Fibroblast of skin of abdomen (primary cell): ENCODE measurements around the gene KRTAP3-3. TPM values are rescaled to one million over a fixed set of nuclear protein-coding genes. Genes with fewer than 3 reads are reported as not detected.
"Not testable (repeated sequence)": the region's sequence is repeated elsewhere in the genome, so short reads cannot be mapped to it uniquely, and the experiment has no call there.

ENCODE experiments used
- DNase-seq: peaks from one replicate; pipeline ENCODE4 v3.0.0-alpha.2; 2013
- polyA plus RNA-seq, 2 experiments: library from polyadenylated mRNA; unstranded; fragments of 120-200 nt; gene quantifications; one replicate each; pipeline ENCODE4 v1.2.1, GENCODE V29; 2013; ENCODE audit not compliant: insufficient read length in 2 of 2

Gene KRTAP3-3
- not detected for polyA plus RNA-seq (2013, experiment 1 of 2; ENCODE audit: insufficient read length)
- not detected for polyA plus RNA-seq (2013, experiment 2 of 2; ENCODE audit: insufficient read length)

DNA sequence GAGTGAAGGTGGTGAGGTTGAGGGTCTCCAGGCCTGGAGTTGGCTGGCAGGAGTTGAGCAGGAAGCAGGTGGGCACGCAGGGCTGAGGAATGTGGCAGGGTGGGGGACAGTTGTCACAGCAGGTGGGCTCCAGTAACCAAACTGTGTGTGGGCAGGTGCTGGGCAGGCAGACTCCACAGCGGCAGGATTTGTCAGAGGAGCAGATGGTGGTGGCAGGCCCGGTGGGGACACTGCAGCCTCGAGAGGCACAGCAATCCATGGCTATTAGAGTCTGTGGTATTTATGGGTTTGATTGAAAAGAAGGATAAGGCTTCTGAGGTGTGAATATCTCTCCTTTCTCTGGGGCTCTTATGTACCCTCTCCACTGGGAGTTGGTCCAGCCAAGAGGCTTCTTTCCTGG is at the start of gene KRTAP3-3:
KRTAP3-3 (minus strand) TSS at position 326 of the 400 bp plus-strand sequence; CDS start at position 259, 67 bp downstream.
- DNase-seq, result no peak

DNA sequence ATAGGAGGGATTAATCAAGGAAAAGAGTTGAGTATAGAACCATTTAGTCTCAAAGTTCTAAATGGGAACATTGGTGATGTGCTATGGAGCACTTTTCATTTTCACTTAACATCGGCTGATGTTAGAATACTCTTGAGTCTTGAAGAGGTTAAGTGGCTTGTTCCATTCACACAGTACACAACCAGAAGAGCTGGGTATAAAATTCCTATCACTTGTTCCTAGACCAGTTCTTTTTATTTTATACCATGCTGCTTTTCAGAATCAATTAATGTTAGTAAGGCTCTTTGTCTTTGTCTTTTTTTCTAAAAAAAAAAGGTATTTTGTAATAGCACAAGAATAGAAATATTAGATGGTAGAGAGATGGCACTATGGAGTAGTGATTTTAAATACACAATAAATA is 49.0 kb upstream of the KRTAP3-3 start:
- no peak for DNase-seq

DNA sequence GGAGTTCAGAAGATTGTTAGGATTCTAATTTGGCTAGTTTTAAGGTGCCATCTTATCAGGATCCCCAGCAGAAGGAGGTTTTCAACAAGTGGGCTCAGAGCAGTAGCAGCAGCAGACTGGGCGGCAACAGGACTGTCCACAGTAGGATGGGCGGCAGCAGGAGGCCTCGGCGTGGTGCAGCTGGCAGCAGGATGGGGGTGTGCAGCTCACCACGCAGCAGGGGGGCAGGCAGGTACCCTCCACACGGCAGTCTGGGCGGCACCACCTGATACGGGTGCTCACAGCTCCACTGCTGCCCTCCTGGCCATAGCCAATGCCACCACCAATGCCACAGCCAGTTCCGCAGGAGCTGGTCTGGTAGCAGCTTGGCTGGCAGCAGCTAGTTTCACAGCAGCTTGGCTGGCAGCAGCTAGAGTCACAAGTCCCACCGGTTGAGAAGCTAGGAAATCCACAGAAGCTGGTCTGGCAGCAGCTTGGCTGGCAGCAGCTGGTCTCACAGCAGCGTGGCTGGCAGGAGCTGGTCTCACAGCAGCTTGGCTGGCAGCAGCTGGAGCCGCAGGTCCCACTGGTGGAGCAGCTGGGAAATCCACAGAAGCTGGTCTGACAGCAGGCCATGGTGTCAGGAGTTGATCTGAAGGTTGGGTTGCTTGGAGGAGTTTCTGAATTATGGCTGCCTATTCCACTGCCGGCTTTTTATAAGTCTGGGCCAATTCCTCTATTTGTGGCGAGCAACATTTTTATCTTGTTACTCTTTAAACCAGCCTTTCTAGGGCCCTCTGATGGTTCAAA is 47.0 kb upstream of the KRTAP3-3 start, which contains the start of gene KRTAP1-1:
KRTAP1-1 (minus strand) TSS at position 668 of the 789 bp plus-strand sequence; CDS start at position 615, 53 bp downstream.
- DNase-seq, result not testable (repeated sequence)

DNA sequence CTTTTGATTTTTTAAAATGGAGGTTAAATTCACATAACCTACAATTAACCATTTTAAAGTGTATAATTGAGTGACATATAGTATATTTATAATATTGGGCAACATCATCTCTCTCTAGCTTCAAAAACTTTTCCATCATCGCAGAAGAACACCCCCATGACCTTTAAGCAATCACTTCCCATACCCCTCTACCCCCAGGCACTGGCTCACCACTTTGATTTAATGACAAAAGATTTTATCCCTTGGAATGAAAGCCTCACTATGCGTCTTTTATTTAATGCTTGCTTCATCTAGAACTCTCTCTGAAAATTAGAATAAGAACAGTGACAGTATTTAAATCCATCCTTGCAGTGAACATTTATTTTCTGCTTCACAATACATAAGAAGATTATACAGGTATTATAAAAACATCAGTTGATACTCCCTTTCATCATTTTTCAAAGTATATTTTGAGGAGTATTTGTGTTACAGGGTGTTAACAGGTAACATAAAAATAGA is 43.9 kb upstream of the KRTAP3-3 start:
- DNase-seq, result no peak

GRCh38 chr17:41034346-41034935 is 40.5 kb upstream of the KRTAP3-3 start, which contains the start of gene KRTAP1-3:
KRTAP1-3 (minus strand) TSS chr17:41034874; CDS start chr17:41034821, 53 bp downstream.
- DNase-seq, result not testable (repeated sequence)

DNA sequence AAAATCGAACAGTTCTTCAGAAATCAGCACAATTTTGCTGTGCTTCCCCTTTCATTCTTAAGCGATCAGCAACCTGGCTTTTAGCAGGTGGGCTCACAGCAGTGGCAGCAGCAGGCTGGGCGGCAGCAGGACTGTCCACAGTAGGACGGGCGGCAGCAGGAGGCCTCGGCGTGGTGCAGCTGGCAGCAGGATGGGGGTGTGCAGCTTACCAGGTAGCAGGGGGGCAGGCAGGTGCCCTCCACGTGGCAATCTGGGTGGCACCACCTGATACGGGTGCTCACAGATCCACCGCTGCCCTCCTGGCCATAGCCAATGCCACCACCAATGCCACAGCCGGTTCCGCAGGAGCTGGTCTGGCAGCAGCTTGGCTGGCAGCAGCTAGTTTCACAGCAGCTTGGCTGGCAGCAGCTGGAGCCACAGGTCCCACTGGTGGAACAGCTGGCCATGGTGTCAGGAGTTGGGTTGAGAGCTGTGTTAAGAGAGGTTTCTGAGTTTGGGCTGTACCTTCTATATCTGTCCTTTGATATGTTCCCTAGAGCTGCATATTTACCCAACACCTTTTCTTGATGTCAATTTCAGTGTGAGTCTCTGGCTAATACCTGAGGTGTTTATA is 35.8 kb upstream of the KRTAP3-3 start, which contains the start of gene KRTAP1-4:
KRTAP1-4 (minus strand) TSS at position 563 of the 613 bp plus-strand sequence; CDS start at position 446, 117 bp downstream.
- no peak for DNase-seq

DNA sequence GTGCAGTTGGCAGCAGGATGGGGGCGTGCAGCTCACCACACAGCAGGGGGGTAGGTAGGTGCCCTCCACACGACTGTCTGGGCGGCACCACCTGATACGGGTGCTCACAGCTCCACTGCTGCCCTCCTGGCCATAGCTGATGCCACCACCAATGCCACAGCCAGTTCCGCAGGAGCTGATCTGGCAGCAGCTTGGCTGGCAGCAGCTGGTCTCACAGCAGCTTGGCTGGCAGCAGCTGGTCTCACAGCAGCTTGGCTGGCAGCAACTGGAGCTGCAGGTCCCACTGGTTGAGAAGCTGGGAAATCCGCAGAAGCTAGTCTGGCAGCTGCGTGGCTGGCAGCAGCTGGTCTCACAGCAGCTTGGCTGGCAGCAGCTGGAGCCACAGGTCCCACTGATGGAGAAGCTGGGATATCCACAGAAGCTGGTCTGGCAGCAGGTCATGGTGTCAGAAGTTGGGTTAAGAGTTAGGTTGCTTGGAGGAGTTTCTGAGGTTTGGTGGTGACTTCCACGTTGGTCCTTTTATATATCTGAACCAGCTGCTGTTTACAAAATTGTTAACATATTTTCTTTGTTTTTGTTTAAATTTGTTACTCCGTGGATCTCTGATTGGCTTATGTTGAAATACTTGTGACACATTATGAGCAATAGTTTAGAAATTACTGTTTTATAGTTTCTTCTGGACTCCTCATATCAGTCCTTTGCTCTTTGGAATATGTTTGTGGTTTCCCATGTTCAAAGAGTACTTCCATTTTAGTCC is 32.9 kb upstream of the KRTAP3-3 start, which contains the start of gene KRTAP1-5:
KRTAP1-5 (minus strand) TSS at position 494 of the 757 bp plus-strand sequence; CDS start at position 441, 53 bp downstream.
- peak; percentile 76 for DNase-seq

- peak; percentile 61 for DNase-seq
These were observed 30.7 kb upstream of the KRTAP3-3 start for GRCh38 chr17:41024697-41025096.

- DNase-seq, result no peak
These were observed 26.4 kb upstream of the KRTAP3-3 start for GRCh38 chr17:41020336-41020735.

DNA sequence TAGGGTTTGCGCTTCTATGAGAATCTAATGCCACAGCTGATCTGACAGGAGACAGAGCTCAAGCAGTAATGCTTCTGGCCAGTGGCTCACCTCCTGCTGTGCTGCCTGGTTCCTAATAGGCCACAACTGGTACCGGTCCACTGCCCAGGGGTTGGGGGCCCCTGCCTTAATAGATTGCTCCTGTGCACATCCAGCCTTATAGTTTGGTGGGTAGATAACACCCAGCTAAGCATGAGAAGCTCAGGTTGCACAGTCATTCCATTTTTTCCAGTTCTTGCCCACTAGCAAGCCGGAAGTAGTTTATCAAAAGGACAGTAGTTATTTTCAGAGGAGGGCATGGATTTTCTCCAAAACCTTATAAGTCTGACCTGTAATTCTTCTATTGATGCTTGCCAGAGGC is 25.5 kb upstream of the KRTAP3-3 start:
- no peak for DNase-seq

GRCh38 chr17:41018541-41018940 is 24.6 kb upstream of the KRTAP3-3 start:
- DNase-seq, result no peak

- DNase-seq, result no peak
These were observed 22.7 kb upstream of the KRTAP3-3 start for GRCh38 chr17:41016578-41017215.

GRCh38 chr17:41015454-41015853 is 21.5 kb upstream of the KRTAP3-3 start:
- DNase-seq, result no peak

GRCh38 chr17:41013606-41014005 is 19.6 kb upstream of the KRTAP3-3 start:
- peak; percentile 59 for DNase-seq

DNA sequence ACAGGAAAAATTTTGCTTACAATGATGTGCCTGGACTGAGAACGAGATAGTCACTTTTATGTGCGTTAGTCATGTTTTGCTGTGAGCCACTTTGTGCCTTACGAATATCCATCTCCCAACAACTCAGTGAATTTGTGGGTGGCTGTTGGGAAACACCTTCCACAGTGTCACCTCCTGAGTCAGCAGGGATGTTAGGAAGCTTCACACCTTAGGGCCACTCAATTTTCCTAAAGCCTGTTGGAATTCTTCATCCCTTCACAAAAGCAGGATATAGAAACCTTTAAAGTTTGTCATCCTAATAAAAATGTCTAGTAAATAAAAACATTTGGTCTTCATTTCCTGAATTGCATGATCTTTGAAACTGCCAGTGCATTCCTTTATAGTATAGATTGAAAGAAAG is 19.2 kb upstream of the KRTAP3-3 start:
- DNase-seq, result no peak

GRCh38 chr17:41012326-41013120 is 18.6 kb upstream of the KRTAP3-3 start:
- no peak for DNase-seq

GRCh38 chr17:41010441-41010840 is 16.5 kb upstream of the KRTAP3-3 start:
- no peak for DNase-seq

- DNase-seq, result no peak
These were observed 16.0 kb upstream of the KRTAP3-3 start for GRCh38 chr17:41009936-41010335.

GRCh38 chr17:41009301-41009760 is 15.4 kb upstream of the KRTAP3-3 start:
- no peak for DNase-seq

DNA sequence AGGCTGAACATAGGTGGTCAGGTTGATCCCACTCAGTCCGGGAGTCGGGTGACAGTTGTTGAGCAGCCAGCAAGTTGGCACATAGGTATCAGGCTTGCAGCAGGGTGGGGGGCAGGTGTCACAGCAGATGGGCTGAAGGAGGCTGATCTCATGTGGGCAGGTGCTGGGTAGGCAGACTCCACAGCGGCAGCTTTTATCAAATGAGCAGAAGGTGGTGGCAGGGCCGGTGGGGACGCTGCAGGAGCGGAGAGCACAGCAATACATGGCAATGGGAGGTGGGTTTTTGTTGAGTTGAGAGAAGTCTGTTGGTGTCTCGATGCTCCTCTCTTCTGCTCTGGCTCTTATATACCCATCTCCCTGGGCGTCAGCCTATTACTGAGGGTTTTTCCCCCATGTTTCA is 14.8 kb upstream of the KRTAP3-3 start, which contains the start of gene KRTAP3-1:
KRTAP3-1 (minus strand) TSS at position 318 of the 400 bp plus-strand sequence; CDS start at position 264, 54 bp downstream.
- no peak for DNase-seq
